ENCODE data around the gene TEX26.

Gene TEX26

GRCh38 chr13:31011193-31011860 lies 78.9 kb downstream of the TEX26 start:
- in situ Hi-C loops (cut with HindIII; ENCODE audit: low sequenced_read_pairs), result no loop called here

DNA sequence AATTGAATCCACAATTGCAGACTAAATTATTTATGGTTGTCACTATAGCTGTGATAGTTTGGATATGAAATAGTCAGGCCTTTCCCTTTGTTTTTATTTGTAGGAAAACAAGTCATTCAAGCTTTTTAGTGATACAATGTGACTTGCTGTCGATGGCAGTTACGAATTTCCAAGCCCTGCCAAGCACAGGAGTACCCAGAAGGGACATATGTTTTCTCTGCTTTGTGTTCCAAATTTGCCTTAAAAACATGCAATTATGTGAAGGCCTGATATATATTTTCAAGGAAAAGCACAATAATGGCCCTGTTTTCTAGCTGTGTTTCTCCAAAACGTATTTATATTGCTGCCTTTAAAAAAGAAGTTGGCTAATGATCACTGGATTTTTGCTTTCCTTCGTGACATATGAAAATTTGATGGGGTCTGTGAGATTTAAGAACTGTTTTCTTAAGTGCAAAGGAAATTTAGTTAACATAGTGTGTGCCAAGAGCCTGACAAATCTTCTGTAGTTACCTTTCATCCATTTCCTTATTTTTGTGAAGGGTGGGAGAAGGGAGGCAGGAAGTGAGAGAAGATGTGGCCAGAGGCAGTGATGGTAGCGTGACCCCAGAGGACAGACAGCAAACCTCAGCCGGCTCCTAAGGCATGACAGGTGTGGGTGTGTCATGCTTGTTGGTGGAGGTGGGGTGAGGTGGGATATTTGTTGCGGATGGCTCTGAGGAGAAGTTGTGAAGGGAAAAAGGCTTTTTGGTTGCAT lies 79.6 kb downstream of the TEX26 start:
- in situ Hi-C loops (cut with HindIII; ENCODE audit: low sequenced_read_pairs), result no loop called here

DNA sequence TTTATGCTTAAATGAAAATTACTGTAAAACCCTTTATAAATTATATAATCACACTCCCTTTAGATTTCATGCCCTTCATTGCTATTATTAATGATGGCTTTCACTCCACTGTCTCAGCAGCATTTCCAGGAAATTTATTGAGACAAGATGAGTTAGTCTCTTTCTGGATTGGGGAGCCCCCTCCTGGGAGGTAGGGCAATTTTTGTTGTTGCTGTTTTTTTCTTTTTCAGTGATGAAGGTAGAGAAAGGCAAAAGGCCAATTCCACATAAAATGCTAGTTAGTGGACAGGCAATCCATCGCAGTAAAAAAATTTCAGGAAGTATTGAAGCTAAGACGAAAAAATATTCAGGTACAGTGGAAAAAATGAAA lies 80.2 kb downstream of the TEX26 start:
- in situ Hi-C loops (cut with HindIII; ENCODE audit: low sequenced_read_pairs), result no loop called here

- in situ Hi-C loops (cut with HindIII; ENCODE audit: low sequenced_read_pairs), result no loop called here
Observed at GRCh38 chr13:31014456-31014855, 82.0 kb downstream of the TEX26 start.

GRCh38 chr13:31015199-31015598 lies 82.7 kb downstream of the TEX26 start:
- in situ Hi-C loops (cut with HindIII; ENCODE audit: low sequenced_read_pairs), result no loop called here

GRCh38 chr13:31016342-31017325 lies 84.2 kb downstream of the TEX26 start:
- in situ Hi-C loops (cut with HindIII; ENCODE audit: low sequenced_read_pairs), result no loop called here

DNA sequence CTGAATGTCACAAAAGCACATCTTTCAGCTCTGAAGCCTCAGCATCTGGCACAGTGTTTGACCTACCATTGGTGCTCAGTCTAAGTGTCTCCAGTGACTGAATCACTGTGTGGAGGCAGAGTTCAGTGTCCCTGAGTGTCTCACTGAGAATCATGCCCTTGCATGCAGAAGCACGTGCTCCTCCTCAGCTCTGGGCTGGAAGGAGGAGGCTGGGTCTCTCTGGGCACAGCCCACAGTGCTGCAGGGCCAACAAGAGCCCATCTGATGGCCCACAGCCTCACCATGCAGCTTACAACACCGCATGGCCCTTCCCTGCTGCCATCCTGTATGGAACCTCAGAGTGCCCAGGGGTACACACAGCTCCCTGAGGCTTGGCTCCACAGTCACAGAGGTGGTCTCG lies 86.1 kb downstream of the TEX26 start:
- in situ Hi-C loops (cut with HindIII; ENCODE audit: low sequenced_read_pairs), result no loop called here

DNA sequence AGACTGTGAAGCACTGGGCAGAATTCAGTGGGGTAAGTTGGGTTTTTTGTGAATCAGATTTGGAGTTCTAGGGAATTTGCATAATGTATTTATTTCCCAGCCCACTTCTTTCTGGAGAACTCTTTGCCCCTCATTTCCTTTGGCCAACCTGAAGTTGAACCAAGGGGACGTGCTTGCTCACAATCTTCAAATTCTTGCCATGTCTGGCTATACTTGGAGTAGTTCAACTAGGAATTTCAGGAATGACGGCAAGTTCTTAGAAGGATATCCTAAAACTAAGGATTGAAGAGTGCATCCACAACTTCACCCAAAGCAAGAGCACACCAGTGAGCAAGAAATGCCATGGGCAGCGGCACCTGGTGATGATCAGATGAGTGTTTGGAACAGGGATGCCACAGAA lies 88.5 kb downstream of the TEX26 start:
- in situ Hi-C loops (cut with HindIII; ENCODE audit: low sequenced_read_pairs), result loop anchor here (5.0 kb wide), 1 partner anchor 34 kb away; no protein-coding TSS in a partner anchor

- in situ Hi-C loops (cut with HindIII; ENCODE audit: low sequenced_read_pairs), result loop anchor here (5.0 kb wide), 1 partner anchor 35 kb away; no protein-coding TSS in a partner anchor
Observed at GRCh38 chr13:31022288-31022895, 89.9 kb downstream of the TEX26 start.

- in situ Hi-C loops (cut with HindIII; ENCODE audit: low sequenced_read_pairs), result loop anchor here (5.0 kb wide), 1 partner anchor 36 kb away; no protein-coding TSS in a partner anchor
Observed at GRCh38 chr13:31022928-31023530, 90.6 kb downstream of the TEX26 start.

Measured in DLD1 (cell line).